ENCODE measurements around the gene SDF4. TPM values are rescaled to one million over a fixed set of nuclear protein-coding genes. Genes with fewer than 3 reads are reported as not detected.

The SDF4 gene
- total RNA-seq, 6 donors from 2014 or later: 79.0 to 172 (median 148) TPM

- no peaks in the 10 kb centered on the region for H3K27me3 ChIP-seq
- H3K4me1 ChIP-seq: peaks cover 37 to 51% (median 38%) of the 10 kb centered on the region in 4 donors
- peak overlapping the region; percentile 73 to 94 (median 83) for H3K4me3 ChIP-seq
- no peak for DNase-seq
- H3K27ac ChIP-seq: peak overlapping the region; percentile 83 to 91 (median 87)
- TF ChIP-seq POLR2A (IDR thresholded peaks at IDR 0.05) (no peak), CTCF (IDR thresholded peaks at IDR 0.05) (peak in 1 of 6 experiments; percentile 5)
- ATAC-seq (ENCODE audit: low FRiP score in 2 of 2): no peak
- no peaks in the 10 kb centered on the region for H3K9me3 ChIP-seq
- 2% methylated on average over 14 of the region's 31 CpGs; no CpG with 5 or more reads in 1 of the 2 donors for WGBS, 2 donors
- H3K36me3 ChIP-seq: peaks cover 0 to 7% (median 0%) of the 10 kb centered on the region in 4 donors
Observed at GRCh38 chr1:1273209-1273511, 41.4 kb upstream of the SDF4 start.

- Histone ChIP-seq H3K4me1 (peaks cover 37 to 51% (median 38%) of the 10 kb centered on the region in 4 donors), H3K27me3 (no peaks in the 10 kb centered on the region), H3K9me3 (no peaks in the 10 kb centered on the region), H3K27ac (peak overlapping the region; percentile 83 to 91 (median 87)), H3K36me3 (peaks cover under 1 to 13% (median 2%) of the 10 kb centered on the region in 4 donors), H3K4me3 (peak overlapping the region; percentile 73 to 94 (median 83))
- TF ChIP-seq EP300 (IDR thresholded peaks at IDR 0.05) (no peak), POLR2AphosphoS5 (IDR thresholded peaks at IDR 0.05) (no peak), POLR2A (IDR thresholded peaks at IDR 0.05) (peak in 2 of 4 donors; percentile 12 to 31)
- 36 to 58% methylated on average over 12 to 43 of the region's 43 CpGs for WGBS, 2 donors
- peak in 1 of 2 donors; percentile 44 for ATAC-seq (ENCODE audit: low FRiP score in 2 of 2)
- DNase-seq: peak; percentile 60 to 82
Observed at GRCh38 chr1:1272341-1273208, 40.8 kb upstream of the SDF4 start.

GRCh38 chr1:1270813-1271212 lies 39.0 kb upstream of the SDF4 start:
- no peak for ATAC-seq (ENCODE audit: low FRiP score in 2 of 2)
- H3K27me3 ChIP-seq: no peaks in the 10 kb centered on the region
- DNase-seq: no peak
- TF ChIP-seq POLR2AphosphoS5 (IDR thresholded peaks at IDR 0.05) (no peak), CTCF (IDR thresholded peaks at IDR 0.05) (no peak), POLR2A (IDR thresholded peaks at IDR 0.05) (no peak), EP300 (IDR thresholded peaks at IDR 0.05) (no peak)
- no peaks in the 10 kb centered on the region for H3K9me3 ChIP-seq
- 71 to 84% methylated on average over 6 to 7 of the region's 7 CpGs for WGBS, 2 donors
- H3K36me3 ChIP-seq: peaks cover 3 to 30% (median 8%) of the 10 kb centered on the region in 4 donors
- H3K4me3 ChIP-seq: peak overlapping the region in 1 of 4 donors; percentile 25
- peaks cover 37 to 51% (median 38%) of the 10 kb centered on the region in 4 donors for H3K4me1 ChIP-seq
- H3K27ac ChIP-seq: no peak overlapping the region

GRCh38 chr1:1268284-1268682 lies 36.5 kb upstream of the SDF4 start:
- Histone ChIP-seq H3K36me3 (peaks cover 6 to 54% (median 27%) of the 10 kb centered on the region in 4 donors), H3K27ac (no peak overlapping the region), H3K4me3 (no peak overlapping the region), H3K4me1 (peaks cover 30 to 38% (median 31%) of the 10 kb centered on the region in 4 donors), H3K27me3 (no peaks in the 10 kb centered on the region), H3K9me3 (no peaks in the 10 kb centered on the region)
- no peak for DNase-seq
- ATAC-seq (ENCODE audit: low FRiP score in 2 of 2): no peak
- 97 to 99% methylated on average over 10 to 13 of the region's 13 CpGs for WGBS, 2 donors
- TF ChIP-seq EP300 (IDR thresholded peaks at IDR 0.05) (no peak), POLR2AphosphoS5 (IDR thresholded peaks at IDR 0.05) (no peak), CTCF (IDR thresholded peaks at IDR 0.05) (no peak), POLR2A (IDR thresholded peaks at IDR 0.05) (no peak)

- peaks cover 27 to 33% (median 29%) of the 10 kb centered on the region in 4 donors for H3K4me1 ChIP-seq
- H3K27me3 ChIP-seq: no peaks in the 10 kb centered on the region
- H3K9me3 ChIP-seq: no peaks in the 10 kb centered on the region
- TF ChIP-seq CTCF (IDR thresholded peaks at IDR 0.05) (no peak), POLR2AphosphoS5 (IDR thresholded peaks at IDR 0.05) (no peak), POLR2A (IDR thresholded peaks at IDR 0.05) (no peak), EP300 (IDR thresholded peaks at IDR 0.05) (no peak)
- ATAC-seq (ENCODE audit: low FRiP score in 2 of 2): no peak
- H3K36me3 ChIP-seq: peaks cover 12 to 60% (median 33%) of the 10 kb centered on the region in 4 donors
- no peak overlapping the region for H3K4me3 ChIP-seq
- WGBS, 2 donors: 94 to 95% methylated on average over 33 to 35 of the region's 39 CpGs
- no peak overlapping the region for H3K27ac ChIP-seq
- peak in 1 of 2 donors; percentile 73 for DNase-seq
Observed at GRCh38 chr1:1267488-1268283, 35.9 kb upstream of the SDF4 start.

Measured in upper lobe of left lung (tissue), 6 donors.